HepG2 (cell line): ENCODE results near the gene CSRP3. TPM values are rescaled to one million over a fixed set of nuclear protein-coding genes. Genes with fewer than 3 reads are reported as not detected.

ENCODE experiments used
- CEBPB ChIP-seq: IDR thresholded peaks from 2 replicates; pipeline ENCODE4 v1.6.1; 2011; ENCODE audit warnings: low read depth, low read length, improper control_type of control experiment, borderline replicate concordance
- CREB1 ChIP-seq, 2 experiments: fragments of 450-650 bp in 1 of 2; IDR thresholded peaks; 2 replicates each; pipeline ENCODE4 v1.6.1; 2016 to 2017; ENCODE audit warnings: control low read depth in 1 of 2, mild to moderate bottlenecking in 1 of 2, missing compliant biosample characterization in 1 of 2, missing genetic modification characterization in 1 of 2
- DZIP1 ChIP-seq: sonication (generic); formaldehyde crosslinking; IDR thresholded peaks from 2 replicates; pipeline ENCODE4 v1.5.0; 2020; ENCODE audit warnings: mild to moderate bottlenecking, missing genetic modification reagents
- KDM5B ChIP-seq: sonication (generic); formaldehyde crosslinking; IDR thresholded peaks from 2 replicates; pipeline ENCODE4 v1.4.0; 2020; ENCODE audit warnings: missing genetic modification reagents, mild to moderate bottlenecking, borderline replicate concordance
- KLF9 ChIP-seq: IDR thresholded peaks from 2 replicates; pipeline ENCODE4 v1.6.1; 2016; ENCODE audit warnings: low read depth
- MAFK ChIP-seq, 2 experiments: IDR thresholded peaks in 1 of 2; conservative IDR thresholded peaks in 1 of 2; 2 replicates each; pipeline ENCODE4 v1.6.1; 2011; ENCODE audit warnings: improper control_type of control experiment in 2 of 2, low read length in 2 of 2
- MTA1 ChIP-seq: sonication (generic); formaldehyde crosslinking; IDR thresholded peaks from 2 replicates; pipeline ENCODE4 v1.4.0; 2020; ENCODE audit warnings: missing genetic modification reagents, mild to moderate bottlenecking, borderline replicate concordance
- REXO4 ChIP-seq: sonication (generic); formaldehyde crosslinking; IDR thresholded peaks from 2 replicates; pipeline ENCODE4 v1.8.0; 2022; ENCODE audit warnings: missing genetic modification reagents, mild to moderate bottlenecking, borderline replicate concordance
- SOX13 ChIP-seq, 3 experiments: fragments of 450-650 bp in 1 of 3; sonication (generic) in 1 of 3; formaldehyde crosslinking in 1 of 3; IDR thresholded peaks in 2 of 3; conservative IDR thresholded peaks in 1 of 3; 2 replicates each; pipeline versions ENCODE4 v1.5.0 to v1.6.1; 2016 to 2020; ENCODE audit warnings: antibody characterized with exemption in 1 of 3, mild to moderate bottlenecking in 1 of 3, missing compliant biosample characterization in 1 of 3, missing genetic modification reagents in 1 of 3, moderate library complexity in 1 of 3
- SRSF1 ChIP-seq: fragments of 200-400 bp; formaldehyde crosslinking; optimal IDR thresholded peaks from 2 replicates; pipeline ENCODE3; 2017; ENCODE audit warnings: mild to moderate bottlenecking, low read depth, low read length, moderate library complexity
- TOE1 ChIP-seq: sonication (generic); formaldehyde crosslinking; IDR thresholded peaks from 2 replicates; pipeline ENCODE4 v1.4.0; 2020; ENCODE audit warnings: mild to moderate bottlenecking, missing genetic modification reagents
- ZNF562 ChIP-seq: sonication (generic); formaldehyde crosslinking; IDR thresholded peaks from 2 replicates; pipeline ENCODE4 v1.8.0; 2022; ENCODE audit warnings: missing genetic modification reagents, borderline replicate concordance
- ZNF577 ChIP-seq: sonication (generic); formaldehyde crosslinking; IDR thresholded peaks from 2 replicates; pipeline ENCODE4 v1.4.0; 2020; ENCODE audit warnings: mild to moderate bottlenecking, low read depth, missing genetic modification reagents, borderline replicate concordance
- ZNF724P ChIP-seq: sonication (generic); formaldehyde crosslinking; IDR thresholded peaks from 2 replicates; pipeline ENCODE4 v1.8.0; 2022; ENCODE audit warnings: missing genetic modification reagents, borderline replicate concordance
- ZNF740 ChIP-seq: sonication (generic); formaldehyde crosslinking; IDR thresholded peaks from 2 replicates; pipeline ENCODE4 v1.4.0; 2020; ENCODE audit warnings: missing genetic modification reagents
- polyA plus RNA-seq, 8 experiments: library from polyadenylated mRNA; depleted of rRNA in 3 of 8; stranded (reverse) in 7 of 8; unstranded in 1 of 8; fragments of >200 nt; fragmentation: Illumina TruSeq in 4 of 8; extraction: Trizol in 4 of 8; gene quantifications; 2 replicates each; pipeline versions ENCODE4 v1.2.1 to v1.2.3, GENCODE V29; 2011 to 2016; ENCODE audit warnings: low read depth in 4 of 8, missing spikeins in 1 of 8, mixed read lengths in 1 of 8; ENCODE audit not compliant: insufficient read depth in 1 of 8
- total RNA-seq, 5 experiments: library from RNA; depleted of rRNA; stranded (reverse); fragments of >200 nt; fragmentation: Illumina TruSeq; extraction: Trizol; gene quantifications; 2 replicates each; pipeline ENCODE4 v1.2.3, GENCODE V29; 2016; ENCODE audit warnings: low read depth in 1 of 5
- TF ChIP-seq, protein P1 (sequence below), 2 experiments: sonication (generic) in 1 of 2; formaldehyde crosslinking in 1 of 2; IDR thresholded peaks; 2 replicates each; pipeline versions ENCODE4 v1.4.0 to v1.6.1; 2016 to 2020; ENCODE audit warnings: borderline replicate concordance in 1 of 2, low read depth in 1 of 2, mild to moderate bottlenecking in 1 of 2, missing genetic modification reagents in 1 of 2
- TF ChIP-seq, protein P2 (sequence below): IDR thresholded peaks from 2 replicates; pipeline ENCODE4 v1.6.1; 2018; ENCODE audit warnings: missing genetic modification reagents, mild to moderate bottlenecking, missing compliant biosample characterization

The CSRP3 gene
- total and polyA plus RNA-seq, 2 of the 13 experiments (the other 11 are each of a cell fraction or from before 2014, with no cell fraction given), result not detected

DNA sequence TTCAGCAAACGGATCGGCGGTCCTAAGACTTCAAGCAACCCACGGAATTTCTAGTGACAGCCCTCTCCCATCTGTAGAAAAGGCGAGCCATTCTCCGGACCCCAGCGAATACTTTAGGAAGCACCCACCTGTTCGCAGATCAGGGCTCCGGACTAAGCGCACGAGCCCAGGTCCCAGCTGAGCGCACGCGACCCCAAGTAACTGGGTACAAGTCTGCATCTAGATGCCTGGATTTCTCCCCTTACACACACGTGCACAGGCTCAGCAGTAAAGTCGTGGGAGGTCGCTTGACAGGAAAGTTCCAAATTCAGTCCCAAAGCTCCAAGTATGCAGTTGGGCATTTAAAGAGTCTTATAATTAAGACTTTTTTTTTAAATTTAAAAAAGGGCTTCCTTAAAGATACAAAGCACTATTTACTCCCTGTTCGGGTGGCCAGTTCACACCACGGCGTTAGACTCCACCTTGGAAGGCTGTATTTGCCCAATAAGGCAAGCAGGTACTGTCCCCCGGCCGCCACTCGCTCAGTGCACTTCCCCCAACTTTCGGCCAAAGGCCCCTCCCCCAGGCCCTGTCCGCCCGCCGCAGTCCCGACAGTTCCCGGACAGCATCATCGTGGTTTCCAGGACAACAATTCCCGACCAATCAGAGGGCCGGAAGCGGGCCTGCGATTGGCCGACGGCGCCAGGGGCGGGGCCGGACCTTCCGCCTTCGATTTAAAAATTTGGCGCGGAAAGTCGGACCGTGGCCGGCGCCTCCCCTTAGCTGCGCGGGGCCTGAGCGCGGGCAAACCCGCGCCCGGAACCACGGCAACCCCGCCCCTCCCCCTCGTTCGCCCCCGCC, 38.9 kb upstream of the CSRP3 start, which contains the start of gene E2F8 (continued):
- TF ChIP-seq DZIP1 (CRISPR knock-in tag) (no peak), ZNF562 (no peak), TOE1 (no peak), MAFK (conservative IDR thresholded peaks at IDR 0.05 in 1 of 2, IDR thresholded peaks at IDR 0.05 in 1 of 2; ENCODE audit: low read length in 2 of 2) (no peak), SOX13 (IDR thresholded peaks at IDR 0.05) (no peak), SOX13 (CRISPR knock-in tag; conservative IDR thresholded peaks at IDR 0.05 in 1 of 2, IDR thresholded peaks at IDR 0.05 in 1 of 2) (no peak), ZNF577 (CRISPR knock-in tag) (no peak), KDM5B (CRISPR knock-in tag) (peak; percentile 4; the same call in 1 of the 2 replicates), CREB1 (IDR thresholded peaks at IDR 0.05) (no peak), CREB1 (CRISPR knock-in tag; IDR thresholded peaks at IDR 0.05) (no peak), CEBPB (no peak), REXO4 (no peak), ZNF724P (CRISPR knock-in tag) (no peak), SRSF1 (no peak), KLF9 (no peak), MTA1 (CRISPR knock-in tag) (no peak), ZNF740 (CRISPR knock-in tag) (no peak)
- TF ChIP-seq, protein P1, sequence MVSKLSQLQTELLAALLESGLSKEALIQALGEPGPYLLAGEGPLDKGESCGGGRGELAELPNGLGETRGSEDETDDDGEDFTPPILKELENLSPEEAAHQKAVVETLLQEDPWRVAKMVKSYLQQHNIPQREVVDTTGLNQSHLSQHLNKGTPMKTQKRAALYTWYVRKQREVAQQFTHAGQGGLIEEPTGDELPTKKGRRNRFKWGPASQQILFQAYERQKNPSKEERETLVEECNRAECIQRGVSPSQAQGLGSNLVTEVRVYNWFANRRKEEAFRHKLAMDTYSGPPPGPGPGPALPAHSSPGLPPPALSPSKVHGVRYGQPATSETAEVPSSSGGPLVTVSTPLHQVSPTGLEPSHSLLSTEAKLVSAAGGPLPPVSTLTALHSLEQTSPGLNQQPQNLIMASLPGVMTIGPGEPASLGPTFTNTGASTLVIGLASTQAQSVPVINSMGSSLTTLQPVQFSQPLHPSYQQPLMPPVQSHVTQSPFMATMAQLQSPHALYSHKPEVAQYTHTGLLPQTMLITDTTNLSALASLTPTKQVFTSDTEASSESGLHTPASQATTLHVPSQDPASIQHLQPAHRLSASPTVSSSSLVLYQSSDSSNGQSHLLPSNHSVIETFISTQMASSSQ (IDR thresholded peaks at IDR 0.05; ENCODE audit: low read depth), result no peak
- TF ChIP-seq, protein P1 (CRISPR knock-in tag; IDR thresholded peaks at IDR 0.05; ENCODE audit: borderline replicate concordance), result no peak
- TF ChIP-seq, protein P2, sequence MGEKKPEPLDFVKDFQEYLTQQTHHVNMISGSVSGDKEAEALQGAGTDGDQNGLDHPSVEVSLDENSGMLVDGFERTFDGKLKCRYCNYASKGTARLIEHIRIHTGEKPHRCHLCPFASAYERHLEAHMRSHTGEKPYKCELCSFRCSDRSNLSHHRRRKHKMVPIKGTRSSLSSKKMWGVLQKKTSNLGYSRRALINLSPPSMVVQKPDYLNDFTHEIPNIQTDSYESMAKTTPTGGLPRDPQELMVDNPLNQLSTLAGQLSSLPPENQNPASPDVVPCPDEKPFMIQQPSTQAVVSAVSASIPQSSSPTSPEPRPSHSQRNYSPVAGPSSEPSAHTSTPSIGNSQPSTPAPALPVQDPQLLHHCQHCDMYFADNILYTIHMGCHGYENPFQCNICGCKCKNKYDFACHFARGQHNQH (CRISPR knock-in tag), result peak; percentile 30; the same call in 1 of the 2 replicates
